HG03159 (cell line): Measurements from ENCODE around the gene PIAS4.

ENCODE experiments used
- ATAC-seq: cut with Tn5 transposase; IDR thresholded peaks from one replicate; pipeline ENCODE4 v1.9.1; 2021; ENCODE audit warnings: mild to moderate bottlenecking, moderate library complexity; ENCODE audit not compliant: unreplicated experiment

Gene PIAS4

DNA sequence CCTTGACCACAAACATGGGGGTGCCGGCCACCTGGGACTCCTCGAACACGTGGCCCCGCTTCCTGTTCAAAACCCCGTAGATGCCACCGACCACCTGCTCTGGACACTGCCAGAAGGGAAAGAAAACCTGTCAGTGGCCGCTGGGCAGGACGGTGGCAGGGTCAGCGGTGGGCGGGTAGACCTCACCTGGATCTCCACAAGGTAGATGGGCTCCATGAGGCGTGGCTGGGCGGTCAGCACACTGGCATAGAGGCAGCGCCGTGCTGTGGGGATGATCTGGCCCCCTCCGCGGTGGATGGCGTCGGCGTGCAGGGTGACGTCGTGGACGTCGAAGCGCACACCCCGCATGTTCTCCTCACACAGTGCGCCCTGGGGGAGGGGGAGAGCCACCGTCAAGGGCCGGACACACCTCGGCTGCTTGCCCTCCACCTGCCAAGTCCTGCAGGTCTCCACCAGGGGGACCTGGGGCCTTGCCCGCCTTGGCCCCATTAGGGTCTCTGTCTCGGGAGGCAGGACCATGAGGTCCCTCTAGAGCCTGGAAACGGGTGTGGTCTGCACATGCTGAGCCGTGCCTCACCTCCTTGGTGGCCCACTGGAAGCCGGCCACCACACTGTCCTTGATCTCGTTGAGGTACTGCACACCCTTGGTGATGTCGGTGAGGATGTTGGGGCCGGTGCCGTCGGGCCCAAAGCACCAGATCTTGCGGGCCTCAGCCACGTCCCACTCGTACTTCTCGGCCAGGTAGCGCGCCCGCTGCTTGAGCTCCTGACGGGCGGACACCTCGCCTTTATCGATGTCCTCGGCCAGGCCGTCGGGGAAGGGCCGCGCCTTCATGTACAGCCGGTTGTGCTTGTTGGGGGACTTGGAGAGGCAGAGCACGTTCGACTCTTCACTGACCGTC lies 30.0 kb upstream of the PIAS4 start:
- ATAC-seq: no peak

DNA sequence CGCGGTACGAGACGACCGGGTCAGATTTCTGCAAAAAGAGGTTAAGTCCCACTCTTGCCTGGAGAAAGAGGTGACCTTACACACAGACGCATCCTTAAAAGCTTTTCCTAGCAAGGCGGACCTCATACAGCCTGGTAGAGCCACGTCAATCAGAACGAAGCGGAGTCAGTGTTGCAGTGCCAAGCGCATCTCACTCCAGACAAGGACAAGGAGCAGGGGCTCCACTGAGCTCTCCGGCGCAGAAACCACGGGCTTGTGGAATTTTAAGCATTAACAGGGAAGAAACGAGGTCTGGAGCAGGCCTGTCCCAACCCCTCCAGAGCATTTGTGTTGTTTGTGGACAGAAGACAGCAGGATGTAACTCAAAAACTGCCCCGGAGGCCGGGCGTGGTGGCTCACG lies 29.4 kb upstream of the PIAS4 start:
- ATAC-seq: no peak

DNA sequence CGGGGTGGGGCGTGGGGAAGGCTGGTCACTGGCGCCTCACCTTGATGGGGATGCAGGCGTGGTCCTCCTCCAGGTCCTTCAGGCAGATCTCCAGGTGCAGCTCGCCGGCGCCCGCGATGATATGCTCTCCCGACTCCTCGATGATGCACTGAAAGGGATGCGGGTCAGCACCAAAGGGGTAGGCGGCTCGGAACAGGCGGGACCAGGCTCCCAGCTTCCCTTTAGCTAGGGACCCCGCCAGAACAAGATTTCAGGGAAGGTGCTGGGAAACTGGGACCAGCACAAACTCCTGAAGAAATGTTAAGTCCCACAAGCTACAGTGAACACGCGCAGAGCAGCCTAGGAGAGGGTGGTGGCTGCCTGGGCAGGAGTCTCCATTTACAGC lies 28.3 kb upstream of the PIAS4 start:
- no peak for ATAC-seq

GRCh38 chr19:3979674-3980352 lies 27.7 kb upstream of the PIAS4 start:
- ATAC-seq: no peak

DNA sequence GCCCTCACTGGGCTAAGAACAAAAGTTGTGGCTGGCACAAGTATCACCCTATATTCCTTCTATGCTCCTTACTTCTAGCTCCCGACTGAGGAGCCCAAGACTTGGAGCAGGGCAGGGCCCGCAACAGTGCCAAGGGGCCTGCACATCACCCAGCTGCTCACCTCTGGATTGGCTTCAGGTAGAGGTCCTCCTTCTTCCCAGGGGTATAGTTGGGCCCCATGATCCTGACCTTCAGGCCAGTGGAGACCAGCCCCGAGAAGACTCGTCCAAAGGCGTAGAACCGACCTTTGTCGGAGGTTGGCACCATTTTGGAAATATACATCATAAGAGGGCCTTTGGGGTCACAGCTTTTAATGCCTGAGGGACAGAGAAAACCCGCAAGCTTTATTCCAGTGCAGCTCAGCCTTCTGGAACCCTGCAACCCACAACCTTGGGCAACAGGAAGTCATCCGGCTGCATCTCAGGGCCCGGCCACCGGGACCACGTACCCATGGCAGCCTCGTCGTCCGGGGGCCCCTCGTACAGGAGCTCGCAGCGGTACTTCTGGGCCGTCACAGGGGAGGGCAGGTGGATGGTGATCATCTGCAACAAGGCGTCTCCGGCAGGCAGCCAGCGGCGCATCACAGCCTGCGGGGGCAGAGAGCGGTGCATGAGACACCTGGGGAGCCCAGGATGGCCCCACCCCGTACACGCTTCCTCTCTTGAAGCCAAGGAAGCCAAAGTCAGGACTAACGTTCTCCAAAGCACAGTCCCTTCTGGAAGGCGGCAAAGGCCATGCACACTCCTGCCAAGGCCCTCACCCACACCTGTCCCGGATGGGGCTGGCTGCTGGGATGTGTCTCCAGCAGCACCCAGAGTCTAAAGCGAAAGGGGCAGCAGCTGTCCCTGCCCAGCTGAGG lies 26.9 kb upstream of the PIAS4 start:
- no peak for ATAC-seq

GRCh38 chr19:3981373-3981735 lies 26.2 kb upstream of the PIAS4 start:
- ATAC-seq: no peak

- ATAC-seq: no peak
Observed at GRCh38 chr19:3981736-3982681, 25.5 kb upstream of the PIAS4 start.

DNA sequence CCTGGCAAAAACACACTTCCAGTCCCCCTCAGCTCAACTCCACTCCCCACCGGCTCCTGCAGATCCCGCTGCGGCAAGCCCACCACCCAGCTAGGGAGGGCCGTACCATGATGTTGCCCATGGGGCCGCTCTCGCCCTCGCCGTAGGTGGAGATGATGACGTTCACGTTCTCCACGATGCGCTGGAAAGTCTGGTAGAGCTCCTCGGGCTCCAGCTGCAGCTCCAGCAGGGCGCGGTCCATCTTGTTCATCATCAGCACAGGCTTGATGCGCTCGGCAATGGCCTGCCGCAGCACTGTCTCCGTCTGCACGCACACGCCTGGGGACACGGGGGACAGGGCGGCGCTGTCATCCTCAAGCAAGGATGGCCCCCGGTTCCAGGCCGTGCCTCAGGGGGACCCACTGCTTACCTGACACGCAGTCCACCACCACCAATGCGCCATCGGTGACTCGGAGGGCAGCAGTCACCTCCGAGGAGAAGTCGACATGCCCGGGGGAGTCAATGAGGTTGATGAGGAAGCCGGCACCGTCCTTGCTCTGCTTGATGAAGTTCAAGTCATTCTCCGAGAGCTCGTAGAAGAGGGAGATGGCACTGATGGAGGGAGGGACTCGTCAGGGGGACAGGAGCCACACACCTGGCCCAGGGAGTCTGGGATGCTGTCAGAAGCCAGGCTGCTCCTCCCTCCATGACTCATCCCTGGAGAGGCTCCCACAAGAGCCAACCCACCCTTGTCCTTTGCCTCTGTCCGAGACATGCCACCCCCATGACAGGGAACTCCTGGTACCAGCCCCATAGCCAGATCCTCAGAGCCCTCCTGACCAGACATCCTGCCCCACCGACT lies 24.6 kb upstream of the PIAS4 start:
- no peak for ATAC-seq

DNA sequence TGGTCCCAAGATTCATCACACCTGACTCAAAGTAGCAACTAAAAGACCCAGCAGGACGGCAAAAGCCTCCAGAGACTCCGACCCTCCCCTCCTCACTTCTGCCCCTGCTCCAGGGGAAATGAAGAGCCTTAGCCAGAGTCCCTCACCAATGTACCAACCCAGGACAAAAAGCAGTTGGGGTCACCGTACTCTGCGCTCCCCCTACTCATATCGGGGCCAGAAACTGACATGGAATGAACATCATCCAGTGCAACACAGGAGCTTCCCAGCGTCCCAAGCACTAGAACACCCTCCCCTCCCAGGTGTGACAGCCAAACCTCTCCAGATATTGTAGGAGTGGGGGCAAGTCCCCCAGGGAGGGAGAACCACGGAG lies 24.0 kb upstream of the PIAS4 start:
- ATAC-seq: no peak

DNA sequence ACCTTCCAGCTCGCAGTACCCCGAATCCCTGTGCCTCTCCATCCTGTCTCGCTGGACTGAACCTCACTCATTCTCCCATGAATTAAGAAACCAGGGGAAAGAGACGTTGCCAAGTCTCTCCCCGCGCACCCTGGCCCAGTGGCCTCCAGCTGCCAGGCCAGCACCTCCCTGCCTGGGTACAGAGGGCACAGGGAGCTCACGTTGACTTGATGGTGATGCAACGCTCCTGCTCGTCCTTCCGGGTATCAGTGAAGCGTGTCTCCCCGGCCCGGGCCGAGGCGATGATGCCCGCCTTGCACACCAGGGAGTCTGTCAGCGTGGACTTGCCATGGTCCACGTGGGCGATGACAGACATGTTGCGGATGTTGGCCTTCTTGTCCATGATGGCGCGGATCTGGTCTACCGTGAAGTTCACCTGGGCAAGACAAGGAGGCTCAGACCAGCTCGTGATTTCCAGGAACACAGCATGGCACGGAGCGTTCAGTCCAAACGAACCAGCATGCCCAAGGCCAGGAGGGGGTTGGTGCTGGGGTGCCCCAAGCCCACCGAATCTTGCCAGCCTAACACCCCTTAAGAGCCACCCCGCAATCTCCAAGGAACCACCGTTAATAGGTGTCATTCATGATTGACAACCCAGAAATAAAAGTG lies 23.5 kb upstream of the PIAS4 start:
- no peak for ATAC-seq

GRCh38 chr19:3984584-3984907 lies 23.0 kb upstream of the PIAS4 start:
- no peak for ATAC-seq

- no peak for ATAC-seq
Observed at GRCh38 chr19:3984908-3985642, 22.5 kb upstream of the PIAS4 start, which contains the start of gene EEF2. TSS of gene EEF2 (minus strand) at chr19:3985463. CDS start at chr19:3985380, 83 bp downstream.

DNA sequence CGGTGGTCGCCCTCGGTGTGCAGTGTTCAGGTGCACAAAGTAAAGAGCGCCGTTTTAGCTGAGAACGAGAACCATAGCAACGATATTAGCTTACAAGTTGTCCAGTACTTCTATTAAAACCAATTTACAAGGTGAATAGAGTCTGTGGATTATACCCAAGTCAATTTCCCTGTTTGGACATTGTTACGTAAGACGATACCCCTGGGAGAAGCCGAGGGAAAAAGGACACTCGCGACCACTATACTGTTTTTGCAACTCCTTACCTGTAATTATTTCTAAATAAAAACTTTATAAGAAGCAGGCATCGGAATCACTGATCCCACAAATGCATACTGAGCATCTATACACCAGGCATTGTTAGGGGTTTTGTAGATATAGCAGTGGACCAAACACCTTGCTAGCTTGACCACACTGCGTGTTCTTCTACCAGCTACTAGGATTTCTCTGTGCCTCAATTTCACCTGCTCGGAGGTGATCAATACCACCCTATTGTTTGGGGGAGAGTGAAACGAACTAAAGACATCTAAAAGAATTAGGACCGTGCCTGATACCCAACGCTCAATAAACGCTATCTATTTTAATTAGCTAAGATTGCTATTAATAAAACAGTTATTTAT lies 21.8 kb upstream of the PIAS4 start:
- ATAC-seq: no peak

- ATAC-seq: no peak
Observed at GRCh38 chr19:3986260-3987041, 21.1 kb upstream of the PIAS4 start.

DNA sequence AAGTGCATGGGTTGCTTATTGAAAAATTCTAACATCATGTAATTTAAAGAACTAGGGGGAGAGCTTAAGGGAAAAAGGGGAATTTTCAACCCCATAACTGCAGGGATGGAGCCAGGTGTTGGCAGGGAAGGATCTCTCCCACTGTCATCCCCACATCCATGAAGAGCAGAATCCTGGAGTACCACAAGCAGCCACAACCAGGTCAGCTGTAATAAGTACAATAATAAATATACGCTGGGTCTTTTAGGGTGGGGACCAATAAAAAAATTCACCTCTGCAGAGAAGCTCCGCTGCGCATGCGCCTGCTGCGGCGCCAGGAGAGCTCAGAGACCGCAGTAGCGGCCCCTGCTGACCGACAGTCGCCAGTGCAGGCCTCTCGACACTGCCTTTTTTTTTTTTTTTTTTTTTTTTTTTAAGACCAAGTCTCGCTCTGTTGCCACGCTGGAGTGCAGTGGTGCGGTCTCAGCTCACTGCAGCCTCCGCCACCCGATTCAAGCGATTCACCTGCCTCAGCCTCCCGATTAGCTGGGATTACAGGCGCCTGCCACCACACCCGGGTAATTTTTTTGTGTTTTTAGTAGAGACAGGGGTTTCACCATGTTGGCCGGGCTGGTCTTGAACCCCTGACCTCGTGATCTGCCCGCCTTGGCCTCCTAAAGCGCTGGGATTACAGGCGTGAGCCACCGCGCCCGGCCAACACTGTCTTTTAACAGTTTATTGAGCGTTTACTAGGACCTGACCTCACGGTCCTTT lies 19.7 kb upstream of the PIAS4 start:
- no peak for ATAC-seq

DNA sequence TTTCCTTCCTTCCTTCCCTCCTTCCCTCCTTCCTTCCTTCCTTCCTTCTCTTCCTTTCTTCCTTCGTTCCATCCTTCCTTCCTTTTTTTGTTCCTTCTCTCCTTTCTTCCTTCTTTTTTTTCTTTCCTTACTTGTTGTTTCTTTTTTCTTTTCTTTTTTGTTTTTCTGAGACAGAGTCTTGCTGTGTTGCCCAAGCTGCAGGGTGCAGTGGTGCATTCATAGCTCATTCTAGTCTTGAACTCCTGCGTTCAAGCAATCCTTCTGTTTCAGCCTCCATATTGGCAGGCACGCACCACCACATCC lies 16.8 kb upstream of the PIAS4 start:
- no peak for ATAC-seq

- no peak for ATAC-seq
Observed at GRCh38 chr19:3995607-3996006, 11.9 kb upstream of the PIAS4 start.
